GM23338 (cell line): ENCODE results near the gene TTC39B. TPM values are rescaled to one million over a fixed set of nuclear protein-coding genes. Genes with fewer than 3 reads are reported as not detected.

Experiments
- CREB1 ChIP-seq: fragments of 250-450 bp; sonication (Bioruptor Pico); IDR thresholded peaks from 2 replicates; pipeline ENCODE4 v1.5.0; 2020; ENCODE audit warnings: low read depth, mild to moderate bottlenecking, moderate library complexity
- CTCF ChIP-seq, 2 experiments: fragments of 200-600 bp in 1 of 2; sonication (generic) in 1 of 2; conservative IDR thresholded peaks; 2 replicates each; pipeline versions ENCODE4 v1.5.1 to v1.6.1; 2016 to 2017; ENCODE audit warnings: antibody characterized with exemption in 2 of 2, low read depth in 2 of 2, mild to moderate bottlenecking in 2 of 2, moderate library complexity in 1 of 2
- ETS1 ChIP-seq: IDR thresholded peaks from 2 replicates; pipeline ENCODE4 v1.6.1; 2016; ENCODE audit warnings: antibody characterized with exemption
- EZH2 ChIP-seq: fragments of 200-600 bp; sonication (generic); IDR thresholded peaks from one replicate; pipeline ENCODE4 v1.8.0; 2017; ENCODE audit warnings: antibody characterized with exemption, mild to moderate bottlenecking, low read depth; ENCODE audit not compliant: unreplicated experiment
- EZH2phosphoT487 ChIP-seq: fragments of 200-600 bp; sonication (generic); IDR thresholded peaks from one replicate; pipeline ENCODE4 v1.8.1; 2018; ENCODE audit warnings: antibody characterized with exemption; ENCODE audit not compliant: unreplicated experiment
- JUNB ChIP-seq: IDR thresholded peaks from one replicate; pipeline ENCODE4 v1.6.1; 2016; ENCODE audit warnings: antibody characterized with exemption; ENCODE audit not compliant: unreplicated experiment
- ZNF331 ChIP-seq: fragments of 250-450 bp; sonication (Bioruptor Pico); IDR thresholded peaks from 2 replicates; pipeline ENCODE4 v1.5.0; 2020; ENCODE audit warnings: low read depth, mild to moderate bottlenecking, moderate library complexity
- ZNF462 ChIP-seq: fragments of 250-450 bp; sonication (Bioruptor Pico); IDR thresholded peaks from 2 replicates; pipeline ENCODE4 v1.5.0; 2020; ENCODE audit warnings: mild to moderate bottlenecking, moderate library complexity
- polyA plus RNA-seq: library from polyadenylated mRNA; unstranded; fragments of >200 nt; fragmentation: Nextera tagmentation; extraction: Ambion mirVana; gene quantifications from 2 replicates; pipeline ENCODE4 v1.2.1, GENCODE V29; 2016
- total RNA-seq: library from RNA; depleted of rRNA; stranded (reverse); fragments of >200 nt; shearing (Covaris generic); gene quantifications from 2 replicates; pipeline ENCODE4 v1.2.3, GENCODE V29; 2014

TTC39B gene
- total and polyA plus RNA-seq, 2 experiments from 2014 or later, result 2.8 to 11.1 TPM

GRCh38 chr9:15155826-15156225 lies 151.2 kb downstream of the TTC39B start (continued):
- TF ChIP-seq ZNF462 (CRISPR knock-in tag), result no peak
- TF ChIP-seq JUNB, result no peak
- no peak for TF ChIP-seq CTCF (conservative IDR thresholded peaks at IDR 0.05; ENCODE audit: low read depth in 2 of 2)
- TF ChIP-seq EZH2phosphoT487, result no peak
- no peak for TF ChIP-seq ETS1
- no peak for TF ChIP-seq EZH2
- TF ChIP-seq ZNF331 (CRISPR knock-in tag), result no peak
- TF ChIP-seq CREB1 (CRISPR knock-in tag), result no peak
